Vagina (tissue), 2 donors: ENCODE results near the gene ABCG8. TPM values are rescaled to one million over a fixed set of nuclear protein-coding genes. Genes with fewer than 3 reads are reported as not detected.

Source experiments
- DNase-seq, 2 donors: peaks; one replicate each; pipeline ENCODE4 v3.0.0-alpha.2; 2017; ENCODE audit errors: extremely low spot score in 2 of 2
- H3K27ac ChIP-seq: fragments of 200-600 bp; sonication (generic); one replicate; pipeline ENCODE4 v1.5.1; 2019
- H3K27me3 ChIP-seq: fragments of 200-600 bp; sonication (generic); one replicate; pipeline ENCODE4 v1.5.1; 2019
- H3K36me3 ChIP-seq, 2 donors: fragments of 200-600 bp; sonication (generic); one replicate each; pipeline ENCODE4 v1.5.1; 2017 to 2019
- H3K4me1 ChIP-seq: fragments of 200-600 bp; sonication (generic); one replicate; pipeline ENCODE4 v1.5.1; 2019
- H3K4me3 ChIP-seq, 2 donors: fragments of 200-600 bp; sonication (generic); 1 replicate in 1 of 2; 2 replicates in 1 of 2; pipeline ENCODE4 v1.5.1; 2016 to 2019
- H3K9me3 ChIP-seq: fragments of 200-600 bp; sonication (generic); one replicate; pipeline ENCODE4 v1.5.1; 2019
- POLR2A ChIP-seq, 2 donors: fragments of 450-650 bp; IDR thresholded peaks; one replicate each; pipeline ENCODE4 v1.6.1; 2017; ENCODE audit warnings: antibody characterized with exemption in 2 of 2, mild to moderate bottlenecking in 2 of 2, moderate library complexity in 2 of 2
- POLR2AphosphoS5 ChIP-seq, 2 donors: sonication (generic); formaldehyde crosslinking; IDR thresholded peaks; one replicate each; pipeline ENCODE4 v1.9.0; 2017; ENCODE audit warnings: antibody characterized with exemption in 2 of 2, mild to moderate bottlenecking in 2 of 2, low read depth in 1 of 2; ENCODE audit not compliant: insufficient read depth in 1 of 2
- intact Hi-C: fragments of 100-400 bp; cut with DNase I; formaldehyde crosslinking; loops from one replicate; pipeline ENCODE4 v1.15.1; 2023
- total RNA-seq: library from RNA; depleted of rRNA; stranded (reverse); fragments of >200 nt; gene quantifications from one replicate; pipeline ENCODE4 v1.2.3, GENCODE V29; 2016
- TF ChIP-seq, protein P1 (sequence below), 3 experiments: fragments of 450-650 bp in 2 of 3; fragments of 200-600 bp in 1 of 3; sonication (generic) in 1 of 3; IDR thresholded peaks; one replicate each; pipeline ENCODE4 v1.5.1; 2017 to 2019; ENCODE audit warnings: antibody characterized with exemption in 3 of 3, mild to moderate bottlenecking in 2 of 3, moderate library complexity in 2 of 3

ABCG8 gene
- total RNA-seq, 1 donor from 2014 or later = not detected

DNA sequence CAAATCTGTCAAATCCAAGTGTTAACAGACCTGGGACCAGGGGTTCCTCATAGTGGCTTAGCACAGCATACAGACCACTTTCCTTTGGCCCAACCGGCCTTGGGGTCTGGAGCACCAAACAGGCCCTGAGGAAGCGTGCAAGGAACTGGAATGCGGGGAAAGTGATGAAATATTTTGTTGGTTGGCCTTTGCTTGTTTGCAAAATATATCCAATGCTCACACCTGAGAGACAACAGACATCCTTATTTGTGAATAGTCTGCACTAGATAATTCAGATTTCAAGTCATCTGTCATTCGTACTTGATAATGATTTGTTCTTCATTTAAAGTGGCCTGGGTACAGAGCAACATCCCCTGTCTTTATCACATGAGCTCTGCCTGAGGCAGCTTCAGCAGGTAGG, 43.5 kb downstream of the ABCG8 start:
- Histone ChIP-seq H3K9me3 (no peaks in the 10 kb centered on the region), H3K4me3 (no peak overlapping the region), H3K27ac (no peak overlapping the region), H3K4me1 (peaks cover 4% of the 10 kb centered on the region), H3K36me3 (peaks cover 0 to 9% of the 10 kb centered on the region in 2 donors), H3K27me3 (no peaks in the 10 kb centered on the region)
- no peak for TF ChIP-seq POLR2AphosphoS5 (IDR thresholded peaks at IDR 0.05; ENCODE audit: insufficient read depth in 1 of 2, low read depth in 1 of 2)
- no peak for TF ChIP-seq POLR2A (IDR thresholded peaks at IDR 0.05)
- TF ChIP-seq, protein P1, sequence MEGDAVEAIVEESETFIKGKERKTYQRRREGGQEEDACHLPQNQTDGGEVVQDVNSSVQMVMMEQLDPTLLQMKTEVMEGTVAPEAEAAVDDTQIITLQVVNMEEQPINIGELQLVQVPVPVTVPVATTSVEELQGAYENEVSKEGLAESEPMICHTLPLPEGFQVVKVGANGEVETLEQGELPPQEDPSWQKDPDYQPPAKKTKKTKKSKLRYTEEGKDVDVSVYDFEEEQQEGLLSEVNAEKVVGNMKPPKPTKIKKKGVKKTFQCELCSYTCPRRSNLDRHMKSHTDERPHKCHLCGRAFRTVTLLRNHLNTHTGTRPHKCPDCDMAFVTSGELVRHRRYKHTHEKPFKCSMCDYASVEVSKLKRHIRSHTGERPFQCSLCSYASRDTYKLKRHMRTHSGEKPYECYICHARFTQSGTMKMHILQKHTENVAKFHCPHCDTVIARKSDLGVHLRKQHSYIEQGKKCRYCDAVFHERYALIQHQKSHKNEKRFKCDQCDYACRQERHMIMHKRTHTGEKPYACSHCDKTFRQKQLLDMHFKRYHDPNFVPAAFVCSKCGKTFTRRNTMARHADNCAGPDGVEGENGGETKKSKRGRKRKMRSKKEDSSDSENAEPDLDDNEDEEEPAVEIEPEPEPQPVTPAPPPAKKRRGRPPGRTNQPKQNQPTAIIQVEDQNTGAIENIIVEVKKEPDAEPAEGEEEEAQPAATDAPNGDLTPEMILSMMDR (IDR thresholded peaks at IDR 0.05) = no peak
- DNase-seq = no peak
- intact Hi-C loops = no loop called here

DNA sequence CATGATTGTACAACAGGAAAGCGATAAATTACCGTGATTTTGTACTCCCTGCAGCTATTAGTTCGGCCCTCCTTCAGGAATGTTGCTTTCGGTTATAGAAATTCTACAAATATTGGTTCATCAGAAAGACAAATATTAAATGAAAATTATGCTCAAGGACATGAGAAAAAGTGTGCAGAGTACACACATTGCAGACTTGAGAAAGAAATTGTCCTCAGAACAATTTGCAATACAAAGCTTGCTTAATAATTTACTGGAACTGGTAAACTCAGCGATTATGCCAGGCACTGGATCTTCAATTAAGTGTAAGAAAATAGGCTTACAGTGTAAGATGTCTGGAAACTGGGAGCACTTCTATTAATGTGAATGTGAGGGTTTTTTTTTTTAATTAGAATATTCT, 45.9 kb downstream of the ABCG8 start:
- intact Hi-C loops = no loop called here
- Histone ChIP-seq H3K9me3 (no peaks in the 10 kb centered on the region), H3K4me3 (no peak overlapping the region), H3K27me3 (no peaks in the 10 kb centered on the region), H3K27ac (no peak overlapping the region), H3K4me1 (peaks cover 4% of the 10 kb centered on the region), H3K36me3 (peaks cover 0 to 31% of the 10 kb centered on the region in 2 donors)
- no peak for TF ChIP-seq POLR2AphosphoS5 (IDR thresholded peaks at IDR 0.05; ENCODE audit: insufficient read depth in 1 of 2, low read depth in 1 of 2)
- TF ChIP-seq, protein P1 (IDR thresholded peaks at IDR 0.05) = no peak
- TF ChIP-seq POLR2A (IDR thresholded peaks at IDR 0.05) = no peak
- no peak for DNase-seq

DNA sequence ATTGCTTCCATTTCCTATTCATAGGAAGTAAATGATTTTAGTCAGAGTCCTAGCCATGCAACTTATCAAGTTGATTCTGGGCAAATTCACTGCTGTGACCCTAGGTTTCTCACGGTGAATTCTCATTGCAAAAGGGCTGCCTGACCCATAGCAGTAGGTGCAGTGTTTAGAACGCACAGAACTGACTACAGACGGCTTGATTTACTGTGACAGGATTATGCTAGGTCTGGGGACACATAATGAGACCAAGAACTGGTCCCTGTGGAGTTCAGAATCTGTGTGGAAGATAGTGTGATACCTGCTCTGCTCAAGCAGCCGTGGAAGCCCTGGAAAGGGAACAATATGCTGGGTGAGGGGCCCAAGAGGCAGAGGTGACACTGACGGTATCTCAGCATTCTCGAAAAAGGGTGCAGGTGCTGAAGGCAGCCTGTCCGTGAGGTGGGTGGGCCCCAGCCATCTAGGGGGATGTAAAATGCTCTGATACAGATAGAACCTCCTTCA, 46.4 kb downstream of the ABCG8 start:
- Histone ChIP-seq H3K4me3 (no peak overlapping the region), H3K4me1 (peaks cover 4% of the 10 kb centered on the region), H3K9me3 (no peaks in the 10 kb centered on the region), H3K36me3 (peaks cover 0 to 32% of the 10 kb centered on the region in 2 donors), H3K27ac (no peak overlapping the region), H3K27me3 (no peaks in the 10 kb centered on the region)
- no peak for DNase-seq
- intact Hi-C loops = no loop called here
- TF ChIP-seq POLR2A (IDR thresholded peaks at IDR 0.05) (no peak), POLR2AphosphoS5 (IDR thresholded peaks at IDR 0.05; ENCODE audit: insufficient read depth in 1 of 2, low read depth in 1 of 2) (no peak)
- TF ChIP-seq, protein P1 (IDR thresholded peaks at IDR 0.05) = no peak

DNA sequence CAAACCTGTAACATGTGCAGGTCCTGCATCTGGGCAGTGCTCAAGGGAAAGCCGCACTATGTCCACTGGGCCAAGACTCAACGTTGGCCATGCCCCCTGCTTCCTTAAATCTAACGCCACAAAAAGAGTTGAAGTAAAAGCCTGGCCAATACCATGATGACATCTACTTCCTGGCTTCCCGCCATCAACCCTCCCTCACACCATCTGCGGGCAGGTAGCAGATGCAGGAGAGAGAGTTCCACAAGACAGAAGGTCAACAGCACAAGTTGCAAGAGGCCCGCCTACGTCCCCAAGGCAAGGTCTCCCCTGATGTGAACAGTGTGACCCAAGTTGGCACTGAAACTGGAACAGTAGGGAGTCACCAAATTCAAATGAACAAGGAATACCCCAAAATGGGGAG, 48.4 kb downstream of the ABCG8 start:
- Histone ChIP-seq H3K9me3 (no peaks in the 10 kb centered on the region), H3K27ac (no peak overlapping the region), H3K4me3 (no peak overlapping the region), H3K36me3 (peaks cover 0 to 41% of the 10 kb centered on the region in 2 donors), H3K4me1 (peaks cover 4% of the 10 kb centered on the region), H3K27me3 (no peaks in the 10 kb centered on the region)
- intact Hi-C loops = no loop called here
- TF ChIP-seq, protein P1 (IDR thresholded peaks at IDR 0.05) = no peak
- TF ChIP-seq POLR2AphosphoS5 (IDR thresholded peaks at IDR 0.05; ENCODE audit: insufficient read depth in 1 of 2, low read depth in 1 of 2) (no peak), POLR2A (IDR thresholded peaks at IDR 0.05) (no peak)
- no peak for DNase-seq

DNA sequence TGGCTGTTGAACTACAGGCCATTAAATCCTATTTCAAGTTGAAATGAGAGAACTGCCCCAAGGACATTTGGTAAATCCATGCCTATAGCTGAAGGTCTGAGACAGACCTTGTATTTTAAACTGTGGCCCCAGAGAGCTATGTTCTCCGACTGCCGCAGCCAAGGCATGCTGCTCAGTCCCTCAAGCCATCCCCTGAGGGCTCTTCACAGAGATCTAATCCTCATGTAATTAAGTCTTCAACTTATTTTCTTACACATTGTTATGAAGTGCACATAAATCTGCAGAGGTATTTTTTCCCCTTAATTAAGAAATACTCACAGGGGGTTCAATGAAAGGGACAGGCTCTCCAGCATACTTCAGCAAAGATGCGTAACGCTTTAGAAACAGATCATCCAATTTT, 50.6 kb downstream of the ABCG8 start:
- Histone ChIP-seq H3K4me3 (no peak overlapping the region), H3K9me3 (no peaks in the 10 kb centered on the region), H3K27me3 (no peaks in the 10 kb centered on the region), H3K4me1 (peaks cover 4% of the 10 kb centered on the region), H3K27ac (no peak overlapping the region), H3K36me3 (peaks cover 0 to 57% of the 10 kb centered on the region in 2 donors)
- no peak for DNase-seq
- TF ChIP-seq POLR2A (IDR thresholded peaks at IDR 0.05) (no peak), POLR2AphosphoS5 (IDR thresholded peaks at IDR 0.05; ENCODE audit: insufficient read depth in 1 of 2, low read depth in 1 of 2) (no peak)
- TF ChIP-seq, protein P1 (IDR thresholded peaks at IDR 0.05) = no peak
- intact Hi-C loops = no loop called here
